Measurements from ENCODE around the gene RAPGEF5.

The RAPGEF5 gene

GRCh38 chr7:22302951-22303423, 54.0 kb downstream of the RAPGEF5 start:
- DNase-seq (ENCODE audit: low read depth in 2 of 2): no peak

- no peak for DNase-seq (ENCODE audit: low read depth in 2 of 2)
Observed at GRCh38 chr7:22302193-22302592, 54.8 kb downstream of the RAPGEF5 start.

- DNase-seq (ENCODE audit: low read depth in 2 of 2): no peak
Observed at GRCh38 chr7:22301790-22302189, 55.2 kb downstream of the RAPGEF5 start.

DNA sequence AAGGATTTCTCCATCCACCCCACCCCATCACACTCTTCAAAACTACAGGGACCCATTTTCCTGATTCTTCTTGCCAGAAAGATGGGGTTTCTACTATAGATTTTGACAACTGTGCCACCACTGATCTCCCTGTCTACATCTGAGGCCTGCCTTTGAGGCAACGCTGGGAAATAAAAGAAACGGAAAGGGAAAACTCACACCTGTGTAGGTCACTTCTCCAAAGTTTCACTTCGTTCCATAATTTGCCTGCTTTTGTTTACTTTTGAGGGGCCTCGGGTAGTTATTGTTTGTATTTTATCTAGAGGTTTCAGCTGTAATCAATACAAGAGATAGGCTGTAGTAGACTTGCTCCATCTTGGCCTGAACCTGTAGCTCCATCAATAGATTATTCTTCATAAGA, 56.1 kb downstream of the RAPGEF5 start:
- DNase-seq (ENCODE audit: low read depth in 2 of 2): no peak

GRCh38 chr7:22296916-22297315, 60.0 kb downstream of the RAPGEF5 start:
- DNase-seq (ENCODE audit: low read depth in 2 of 2): no peak

DNA sequence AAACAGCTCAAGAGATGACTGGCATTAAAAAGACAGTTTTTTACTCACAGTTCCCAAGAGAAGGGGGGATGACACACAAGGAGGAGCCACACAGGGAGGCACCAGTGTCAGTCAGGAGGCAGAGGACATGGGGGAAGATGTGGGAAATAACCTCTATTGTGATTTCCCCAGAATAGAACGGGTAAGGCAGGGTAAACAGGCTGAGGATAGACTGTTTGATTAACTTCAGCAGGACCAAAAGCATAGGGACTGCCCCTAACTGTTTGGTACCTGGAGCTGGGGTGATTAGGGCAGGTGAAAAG, 60.7 kb downstream of the RAPGEF5 start:
- no peak for DNase-seq (ENCODE audit: low read depth in 2 of 2)

DNA sequence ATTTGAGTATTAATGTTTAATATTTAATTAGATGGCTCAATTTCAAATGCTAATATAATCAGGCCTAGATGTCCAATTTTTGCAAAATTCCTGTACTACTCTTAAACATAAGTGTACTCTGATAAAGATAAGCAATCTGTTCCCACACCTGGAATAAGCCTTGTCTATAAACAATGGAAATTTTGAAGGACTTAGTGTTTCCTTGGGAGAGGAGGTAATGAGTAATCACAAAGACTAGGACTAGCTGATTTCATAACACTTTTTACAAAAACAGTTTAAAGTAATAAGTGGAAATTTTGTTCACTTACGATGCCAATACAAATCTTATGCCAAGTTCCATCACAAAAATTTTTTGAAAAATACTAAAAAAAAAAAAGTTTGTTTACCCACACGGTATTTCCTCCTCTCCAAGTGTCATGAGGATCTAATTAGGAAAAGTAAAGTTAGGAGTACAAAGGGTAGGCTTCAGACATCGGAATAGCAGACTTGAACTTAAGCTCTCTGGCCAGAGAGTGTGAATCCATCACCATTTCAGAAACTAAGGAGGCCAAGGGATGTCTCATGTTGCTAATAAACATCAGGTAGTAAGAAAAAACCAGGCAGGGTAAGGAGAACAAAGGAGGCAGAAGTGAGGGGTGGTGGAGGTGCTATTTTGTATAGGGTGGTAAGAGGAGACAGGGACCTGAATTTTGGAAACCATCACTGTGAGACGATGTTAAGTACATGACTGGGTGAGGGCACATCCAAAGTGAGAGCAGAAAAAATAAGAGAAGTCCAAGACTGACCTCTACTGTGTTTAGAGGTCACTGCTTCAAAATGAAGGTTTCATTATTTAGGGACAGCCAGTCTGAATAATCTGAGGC, 61.3 kb downstream of the RAPGEF5 start:
- DNase-seq (ENCODE audit: low read depth in 2 of 2): no peak

GRCh38 chr7:22292531-22292930, 64.4 kb downstream of the RAPGEF5 start:
- no peak for DNase-seq (ENCODE audit: low read depth in 2 of 2)

GRCh38 chr7:22291977-22292376, 65.0 kb downstream of the RAPGEF5 start:
- no peak for DNase-seq (ENCODE audit: low read depth in 2 of 2)

- no peak for DNase-seq (ENCODE audit: low read depth in 2 of 2)
Observed at GRCh38 chr7:22288202-22288601, 68.8 kb downstream of the RAPGEF5 start.

GRCh38 chr7:22287412-22287811, 69.5 kb downstream of the RAPGEF5 start:
- DNase-seq (ENCODE audit: low read depth in 2 of 2): no peak

- DNase-seq (ENCODE audit: low read depth in 2 of 2): no peak
Observed at GRCh38 chr7:22286436-22286835, 70.5 kb downstream of the RAPGEF5 start.

- DNase-seq (ENCODE audit: low read depth in 2 of 2): no peak
Observed at GRCh38 chr7:22281481-22281880, 75.5 kb downstream of the RAPGEF5 start.

DNA sequence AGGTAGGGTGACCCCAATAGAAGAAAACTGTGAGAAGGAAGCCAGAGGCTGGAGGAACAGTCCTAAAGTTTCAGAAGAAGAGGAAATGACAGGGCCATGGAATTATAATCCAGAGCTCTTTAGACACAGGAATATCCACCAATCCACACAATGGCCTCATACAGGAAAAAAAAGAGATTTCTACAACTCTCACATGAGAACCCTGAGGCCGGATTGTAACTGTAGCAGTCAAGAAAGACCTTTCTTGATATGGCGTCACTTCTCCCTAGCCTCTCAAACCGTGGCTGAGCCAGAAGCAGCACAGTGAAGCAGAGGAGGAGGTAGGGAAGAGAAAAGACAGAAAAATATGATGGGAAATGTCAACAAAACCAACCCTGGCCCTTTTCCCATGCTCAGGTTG, 76.9 kb downstream of the RAPGEF5 start:
- no peak for DNase-seq (ENCODE audit: low read depth in 2 of 2)

DNA sequence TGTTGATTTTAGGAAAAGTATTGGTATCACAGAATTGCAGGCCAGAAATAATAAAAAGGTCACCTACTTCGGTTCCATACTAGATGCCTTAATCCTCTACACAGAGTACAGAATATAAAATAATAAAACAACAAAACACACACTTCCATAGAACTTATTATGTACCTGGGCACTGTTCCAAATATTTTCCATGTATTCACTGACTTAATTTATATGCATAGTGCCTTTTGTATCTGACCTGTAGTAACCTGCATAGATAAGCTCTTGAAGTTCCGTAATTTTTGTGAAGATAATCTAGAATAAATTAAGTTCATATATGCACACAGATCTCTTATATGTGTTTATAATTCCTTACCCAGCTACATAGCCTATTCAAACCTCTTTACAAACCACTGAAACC, 78.3 kb downstream of the RAPGEF5 start:
- DNase-seq (ENCODE audit: low read depth in 2 of 2): no peak

DNA sequence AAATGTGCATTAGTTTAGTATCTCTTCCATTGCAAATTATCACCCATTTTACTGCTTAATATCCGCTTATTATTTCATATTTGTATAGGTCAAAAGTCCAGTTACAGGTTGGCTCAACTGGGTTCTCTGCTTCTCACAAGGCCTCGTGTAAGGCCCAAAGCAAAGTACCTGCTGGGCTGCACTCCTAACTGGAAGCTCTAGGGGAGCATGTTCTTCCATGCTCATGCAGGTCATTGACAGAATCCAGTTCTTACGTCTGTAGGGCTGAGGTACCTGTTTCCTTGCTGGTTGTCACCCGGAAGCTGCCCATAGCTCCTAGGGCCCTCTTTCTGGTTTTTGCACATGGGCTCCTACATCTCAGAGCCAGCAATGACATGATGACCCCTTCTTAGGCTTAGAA, 79.6 kb downstream of the RAPGEF5 start:
- no peak for DNase-seq (ENCODE audit: low read depth in 2 of 2)

DNA sequence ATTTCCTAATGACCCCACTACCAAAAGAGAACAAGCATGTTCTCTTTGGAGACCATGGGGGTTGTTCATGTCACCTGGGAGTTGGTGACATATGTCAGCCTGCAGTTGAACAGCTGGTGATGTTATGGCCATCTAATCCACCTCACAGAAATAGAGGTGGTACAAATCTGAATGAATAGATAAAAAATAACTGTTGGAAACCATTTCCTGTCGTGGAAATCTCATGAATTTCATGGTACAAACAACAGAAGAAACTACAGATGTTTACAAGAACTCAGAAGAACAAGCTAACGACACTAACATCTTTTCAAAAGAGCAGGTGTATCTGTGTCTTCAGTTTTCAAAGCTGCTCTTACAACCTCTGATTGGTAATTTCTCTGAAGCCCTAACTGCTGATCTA, 81.3 kb downstream of the RAPGEF5 start:
- DNase-seq (ENCODE audit: low read depth in 2 of 2): no peak

- no peak for DNase-seq (ENCODE audit: low read depth in 2 of 2)
Observed at GRCh38 chr7:22271311-22271710, 85.6 kb downstream of the RAPGEF5 start.

- DNase-seq (ENCODE audit: low read depth in 2 of 2): no peak
Observed at GRCh38 chr7:22270371-22270770, 86.6 kb downstream of the RAPGEF5 start.

GRCh38 chr7:22269963-22270362, 87.0 kb downstream of the RAPGEF5 start:
- DNase-seq (ENCODE audit: low read depth in 2 of 2): no peak

DNA sequence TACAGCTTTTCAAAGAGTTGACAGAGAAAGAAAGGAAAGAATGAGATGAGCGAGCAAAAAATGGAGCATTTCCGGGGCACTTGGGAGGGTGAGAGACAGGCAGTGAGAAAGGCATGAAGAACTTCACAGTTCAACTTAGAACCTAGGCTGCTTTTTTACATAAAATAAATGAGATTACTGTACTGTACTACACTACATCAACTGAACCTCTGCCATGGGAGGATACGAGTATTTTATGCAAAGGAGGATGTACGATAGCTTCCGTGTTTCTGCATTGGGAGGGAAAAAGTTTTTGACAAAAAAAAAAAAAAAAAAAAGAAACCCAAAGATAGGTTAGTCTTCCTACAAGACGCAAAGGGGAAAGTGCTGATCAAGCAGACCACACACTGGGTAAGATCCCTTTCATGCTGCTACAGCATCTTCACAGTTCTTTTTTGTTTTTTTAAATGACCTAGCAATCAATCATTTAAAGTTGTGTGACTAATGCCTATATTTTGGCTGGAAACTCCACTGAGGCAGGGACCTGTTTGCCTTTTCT, 88.0 kb downstream of the RAPGEF5 start:
- no peak for DNase-seq (ENCODE audit: low read depth in 2 of 2)

GRCh38 chr7:22267930-22268615, 88.9 kb downstream of the RAPGEF5 start:
- DNase-seq (ENCODE audit: low read depth in 2 of 2): no peak

- no peak for DNase-seq (ENCODE audit: low read depth in 2 of 2)
Observed at GRCh38 chr7:22262538-22262937, 94.4 kb downstream of the RAPGEF5 start.

Measured in stimulated activated CD4-positive, alpha-beta T cell treated with anti-CD3 and anti-CD28 coated beads, Interleukin-4, amount 100 ng/mL, for 48 hours (primary cell).